Stimulated activated naive B cell treated with anti-CD40 and anti-IgM and Interleukin-4, amounts not matched to agents 10 μg/mL and 1 μg/mL and 100 μg/mL, for 72 hours (primary cell): ENCODE measurements around the gene CD46.

ENCODE experiments used
- ATAC-seq, 2 donors: fragments of 150-1000 bp; cut with Tn5 transposase; replicated peaks; 2 replicates each; pipeline ENCODE4 v1.10.0; 2021; ENCODE audit warnings: moderate library complexity in 1 of 2
- DNase-seq: peaks from one replicate; pipeline ENCODE4 v3.0.0; 2021
- H3K27ac Mint-ChIP-seq: one replicate; pipeline ENCODE4 v1.8.0; 2022; ENCODE audit warnings: mild to moderate bottlenecking, mixed read lengths
- H3K27me3 Mint-ChIP-seq, 2 donors: one replicate each; pipeline ENCODE4 v1.8.0; 2022; ENCODE audit warnings: mixed read lengths in 2 of 2
- H3K36me3 Mint-ChIP-seq, 2 donors: one replicate each; pipeline ENCODE4 v1.8.0; 2022; ENCODE audit warnings: mixed read lengths in 2 of 2, mild to moderate bottlenecking in 1 of 2
- H3K4me1 Mint-ChIP-seq, 2 donors: one replicate each; pipeline ENCODE4 v1.8.0; 2022; ENCODE audit warnings: mixed read lengths in 2 of 2, mild to moderate bottlenecking in 1 of 2
- H3K4me3 Mint-ChIP-seq, 2 donors: one replicate each; pipeline ENCODE4 v1.8.0; 2022; ENCODE audit warnings: mild to moderate bottlenecking in 2 of 2, mixed read lengths in 2 of 2, moderate library complexity in 1 of 2
- H3K9me3 Mint-ChIP-seq, 2 donors: one replicate each; pipeline ENCODE4 v1.8.0; 2022; ENCODE audit warnings: mixed read lengths in 2 of 2, mild to moderate bottlenecking in 1 of 2

Gene CD46

GRCh38 chr1:207797229-207797973 is 45.5 kb downstream of the CD46 start:
- Mint-ChIP-seq H3K36me3 (peaks cover 25 to 38% of the 10 kb centered on the region in 2 donors), H3K9me3 (no peaks in the 10 kb centered on the region), H3K4me1 (peaks cover 11 to 45% of the 10 kb centered on the region in 2 donors), H3K27me3 (no peaks in the 10 kb centered on the region), H3K4me3 (no peak overlapping the region), H3K27ac (peak overlapping the region; percentile 47)
- ATAC-seq (peak; percentile 90 to 92), DNase-seq (peak; percentile 59)

- ATAC-seq = peak; percentile 27 to 41
- peaks cover 13 to 45% of the 10 kb centered on the region in 2 donors for H3K4me1 Mint-ChIP-seq
- H3K36me3 Mint-ChIP-seq = peaks cover 25 to 43% of the 10 kb centered on the region in 2 donors
Observed at GRCh38 chr1:207798847-207799246, 47.0 kb downstream of the CD46 start.

GRCh38 chr1:207799989-207800648 is 48.3 kb downstream of the CD46 start:
- H3K36me3 Mint-ChIP-seq = peaks cover 30 to 43% of the 10 kb centered on the region in 2 donors
- H3K27me3 Mint-ChIP-seq = no peaks in the 10 kb centered on the region
- H3K4me1 Mint-ChIP-seq = peaks cover 13 to 45% of the 10 kb centered on the region in 2 donors
- no peaks in the 10 kb centered on the region for H3K9me3 Mint-ChIP-seq
- ATAC-seq (no peak), DNase-seq (no peak)
- H3K4me3 Mint-ChIP-seq = no peak overlapping the region
- peak overlapping the region; percentile 62 for H3K27ac Mint-ChIP-seq

More at GRCh38 chr1:207798847-207799246, 47.0 kb downstream of the CD46 start:
- Mint-ChIP-seq H3K4me3 (no peak overlapping the region), H3K9me3 (no peaks in the 10 kb centered on the region), H3K27me3 (no peaks in the 10 kb centered on the region), H3K27ac (peak overlapping the region; percentile 62)
- no peak for DNase-seq

GRCh38 chr1:207801819-207802218 is 50.0 kb downstream of the CD46 start:
- ATAC-seq (no peak), DNase-seq (no peak)
- peaks cover 37 to 51% of the 10 kb centered on the region in 2 donors for H3K36me3 Mint-ChIP-seq
- no peaks in the 10 kb centered on the region for H3K9me3 Mint-ChIP-seq
- H3K4me3 Mint-ChIP-seq = no peak overlapping the region
- H3K27me3 Mint-ChIP-seq = no peaks in the 10 kb centered on the region
- H3K27ac Mint-ChIP-seq = peak overlapping the region; percentile 74
- H3K4me1 Mint-ChIP-seq = peaks cover 16 to 54% of the 10 kb centered on the region in 2 donors

GRCh38 chr1:207803678-207804077 is 51.8 kb downstream of the CD46 start:
- Mint-ChIP-seq H3K27ac (peak overlapping the region; percentile 62), H3K36me3 (peaks cover 51 to 69% of the 10 kb centered on the region in 2 donors), H3K4me1 (peaks cover 23 to 54% of the 10 kb centered on the region in 2 donors), H3K9me3 (no peaks in the 10 kb centered on the region), H3K4me3 (no peak overlapping the region), H3K27me3 (no peaks in the 10 kb centered on the region)
- ATAC-seq = no peak
- no peak for DNase-seq

- DNase-seq (no peak), ATAC-seq (no peak)
- no peaks in the 10 kb centered on the region for H3K27me3 Mint-ChIP-seq
- H3K9me3 Mint-ChIP-seq = no peaks in the 10 kb centered on the region
- H3K27ac Mint-ChIP-seq = peak overlapping the region; percentile 79
- H3K36me3 Mint-ChIP-seq = peaks cover 61 to 76% of the 10 kb centered on the region in 2 donors
- peaks cover 31 to 54% of the 10 kb centered on the region in 2 donors for H3K4me1 Mint-ChIP-seq
- H3K4me3 Mint-ChIP-seq = no peak overlapping the region
Observed at GRCh38 chr1:207804721-207805468, 53.0 kb downstream of the CD46 start.

GRCh38 chr1:207805841-207806421 is 54.1 kb downstream of the CD46 start:
- no peaks in the 10 kb centered on the region for H3K27me3 Mint-ChIP-seq
- H3K36me3 Mint-ChIP-seq = peaks cover 59 to 74% of the 10 kb centered on the region in 2 donors
- H3K4me1 Mint-ChIP-seq = peaks cover 32 to 54% of the 10 kb centered on the region in 2 donors
- ATAC-seq = no peak
- no peaks in the 10 kb centered on the region for H3K9me3 Mint-ChIP-seq
- peak overlapping the region; percentile 75 for H3K27ac Mint-ChIP-seq
- DNase-seq = no peak
- no peak overlapping the region for H3K4me3 Mint-ChIP-seq

- Mint-ChIP-seq H3K4me3 (no peak overlapping the region), H3K27ac (peak overlapping the region; percentile 95), H3K27me3 (no peaks in the 10 kb centered on the region), H3K4me1 (peaks cover 34 to 55% of the 10 kb centered on the region in 2 donors), H3K36me3 (peaks cover 57 to 72% of the 10 kb centered on the region in 2 donors), H3K9me3 (no peaks in the 10 kb centered on the region)
- DNase-seq = no peak
- ATAC-seq = peak; percentile 18 to 19
Observed at GRCh38 chr1:207806531-207807325, 54.9 kb downstream of the CD46 start.

- Mint-ChIP-seq H3K27me3 (no peaks in the 10 kb centered on the region), H3K9me3 (no peaks in the 10 kb centered on the region), H3K27ac (peak overlapping the region; percentile 95), H3K36me3 (peaks cover 61 to 72% of the 10 kb centered on the region in 2 donors), H3K4me1 (peaks cover 36 to 61% of the 10 kb centered on the region in 2 donors), H3K4me3 (peak overlapping the region in 1 of 2 donors; percentile 41)
- DNase-seq (no peak), ATAC-seq (peak; percentile 80 to 82)
Observed at GRCh38 chr1:207807326-207807689, 55.5 kb downstream of the CD46 start.

- peak overlapping the region in 1 of 2 donors; percentile 41 for H3K4me3 Mint-ChIP-seq
- H3K9me3 Mint-ChIP-seq = no peaks in the 10 kb centered on the region
- H3K4me1 Mint-ChIP-seq = peaks cover 38 to 64% of the 10 kb centered on the region in 2 donors
- no peaks in the 10 kb centered on the region for H3K27me3 Mint-ChIP-seq
- peaks cover 62 to 73% of the 10 kb centered on the region in 2 donors for H3K36me3 Mint-ChIP-seq
- peak overlapping the region; percentile 95 for H3K27ac Mint-ChIP-seq
- ATAC-seq (peak; percentile 62 to 67), DNase-seq (no peak)
Observed at GRCh38 chr1:207807690-207808321, 56.0 kb downstream of the CD46 start.

GRCh38 chr1:207808322-207808705 is 56.5 kb downstream of the CD46 start:
- peaks cover 42 to 69% of the 10 kb centered on the region in 2 donors for H3K4me1 Mint-ChIP-seq
- peaks cover 62 to 75% of the 10 kb centered on the region in 2 donors for H3K36me3 Mint-ChIP-seq
- DNase-seq (no peak), ATAC-seq (no peak)
- H3K4me3 Mint-ChIP-seq = no peak overlapping the region
- peak overlapping the region; percentile 90 for H3K27ac Mint-ChIP-seq
- H3K9me3 Mint-ChIP-seq = no peaks in the 10 kb centered on the region
- H3K27me3 Mint-ChIP-seq = no peaks in the 10 kb centered on the region

GRCh38 chr1:207808911-207809555 is 57.2 kb downstream of the CD46 start:
- H3K9me3 Mint-ChIP-seq = no peaks in the 10 kb centered on the region
- no peak overlapping the region for H3K4me3 Mint-ChIP-seq
- H3K27ac Mint-ChIP-seq = peak overlapping the region; percentile 60
- H3K36me3 Mint-ChIP-seq = peaks cover 69 to 82% of the 10 kb centered on the region in 2 donors
- H3K4me1 Mint-ChIP-seq = peaks cover 49 to 76% of the 10 kb centered on the region in 2 donors
- DNase-seq (no peak), ATAC-seq (no peak)
- no peaks in the 10 kb centered on the region for H3K27me3 Mint-ChIP-seq

GRCh38 chr1:207810173-207810572 is 58.3 kb downstream of the CD46 start:
- Mint-ChIP-seq H3K27ac (peak overlapping the region; percentile 37), H3K36me3 (peaks cover 74 to 87% of the 10 kb centered on the region in 2 donors), H3K4me1 (peaks cover 55 to 88% of the 10 kb centered on the region in 2 donors), H3K4me3 (no peak overlapping the region), H3K9me3 (no peaks in the 10 kb centered on the region), H3K27me3 (no peaks in the 10 kb centered on the region)
- ATAC-seq (no peak), DNase-seq (no peak)
